B cell (primary cell): Measurements from ENCODE around the gene CCDC18. TPM values are rescaled to one million over a fixed set of nuclear protein-coding genes. Genes with fewer than 3 reads are reported as not detected.
A peak's percentile ranks its signal among the peaks of the same experiment; 100 is the strongest.

Experiments used
- ATAC-seq: fragments of 200-7000 bp; cut with Tn5 transposase; one replicate; pipeline ENCODE4 v1.10.0; 2021; ENCODE audit warnings: low read depth, mild to moderate bottlenecking, moderate number of reproducible peaks, moderate library complexity
- CTCF ChIA-PET: fragments of 350-600 bp; sonication (Branson Sonifier 250); formaldehyde crosslinking; loops from one replicate; lab custom pipeline; 2021; ENCODE audit warnings: antibody characterized with exemption, inconsistent platforms; lab: Charles Lee
- POLR2A ChIA-PET: fragments of 350-600 bp; sonication (Branson Sonifier 250); formaldehyde crosslinking; loops from one replicate; lab custom pipeline; 2021; ENCODE audit warnings: antibody characterized with exemption; lab: Charles Lee
- DNase-seq: peaks from one replicate; pipeline ENCODE4 v3.0.0; 2013
- H2AFZ ChIP-seq: 2 replicates; pipeline ENCODE4 v1.6.1; 2012; ENCODE audit warnings: mild to moderate bottlenecking, low read depth, low read length; ENCODE audit not compliant: insufficient read depth, poor library complexity, severe bottlenecking
- H3K27ac ChIP-seq, 2 donors: 1 replicate in 1 of 2; 2 replicates in 1 of 2; pipeline ENCODE4 v1.5.1; 2012 to 2013; ENCODE audit warnings: low read length in 2 of 2, mild to moderate bottlenecking in 2 of 2, moderate library complexity in 1 of 2
- H3K27me3 ChIP-seq, 4 experiments: fragments of 200-600 bp in 1 of 4; sonication (generic) in 1 of 4; replicated peaks in 1 of 4; 1 replicate in 2 of 4; 2 replicates in 2 of 4; pipeline versions ENCODE4 v1.6.1 to v1.7.0; 2013 to 2016; ENCODE audit warnings: low read length in 3 of 4, mild to moderate bottlenecking in 2 of 4, mixed read lengths in 1 of 4, moderate library complexity in 1 of 4; ENCODE audit not compliant: insufficient read depth in 4 of 4, control insufficient read depth in 3 of 4; ENCODE audit errors: control extremely low read depth in 1 of 4
- H3K36me3 ChIP-seq, 2 experiments: replicated peaks in 1 of 2; 1 replicate in 1 of 2; 2 replicates in 1 of 2; pipeline versions ENCODE4 v1.6.1 to v1.7.1; 2013; ENCODE audit warnings: low read length in 1 of 2; ENCODE audit not compliant: insufficient read depth in 2 of 2, control insufficient read depth in 1 of 2; ENCODE audit errors: control extremely low read depth in 1 of 2, extremely low read depth in 1 of 2
- H3K4me1 ChIP-seq, 2 donors: fragments of 200-600 bp in 1 of 2; sonication (generic) in 1 of 2; 1 replicate in 1 of 2; 2 replicates in 1 of 2; pipeline versions ENCODE4 v1.5.1 to v1.6.1; 2013 to 2017; ENCODE audit warnings: low read length in 2 of 2; ENCODE audit not compliant: control insufficient read depth in 2 of 2, insufficient read depth in 2 of 2
- H3K4me2 ChIP-seq: replicated peaks from 2 replicates; pipeline ENCODE3; 2012; ENCODE audit warnings: mild to moderate bottlenecking, low read depth, low read length; ENCODE audit not compliant: poor library complexity, severe bottlenecking
- H3K4me3 ChIP-seq, 5 experiments: fragments of 200-600 bp in 1 of 5; sonication (generic) in 1 of 5; 1 replicate in 3 of 5; 2 replicates in 2 of 5; pipeline versions ENCODE4 v1.5.1 to v1.7.0; 2011 to 2016; ENCODE audit warnings: low read length in 4 of 5, mild to moderate bottlenecking in 4 of 5, low read depth in 2 of 5, control low read depth in 1 of 5, moderate library complexity in 1 of 5; ENCODE audit not compliant: insufficient read depth in 1 of 5; ENCODE audit errors: control extremely low read depth in 1 of 5, extremely low read depth in 1 of 5
- H3K79me2 ChIP-seq: fragments of 200-600 bp; sonication (generic); one replicate; pipeline ENCODE4 v1.6.0; 2016; ENCODE audit warnings: low read length; ENCODE audit not compliant: control insufficient read depth, insufficient read depth
- H3K9ac ChIP-seq: fragments of 200-600 bp; sonication (generic); 2 replicates; pipeline ENCODE4 v1.6.1; 2017; ENCODE audit warnings: mild to moderate bottlenecking, low read length, moderate library complexity
- H3K9me3 ChIP-seq, 3 donors: one replicate each; pipeline versions ENCODE4 v1.6.1 to v1.7.1; 2013; ENCODE audit warnings: low read length in 2 of 3; ENCODE audit not compliant: control insufficient read depth in 2 of 3, insufficient read depth in 1 of 3; ENCODE audit errors: control extremely low read depth in 1 of 3
- H4K20me1 ChIP-seq: 2 replicates; pipeline ENCODE4 v1.6.0; 2012; ENCODE audit warnings: mild to moderate bottlenecking, low read length; ENCODE audit not compliant: insufficient read depth, control insufficient read depth, poor library complexity, severe bottlenecking
- H3K27ac Mint-ChIP-seq: one replicate; pipeline ENCODE4 v1.8.0; 2021; ENCODE audit warnings: mixed read lengths
- H3K27me3 Mint-ChIP-seq: one replicate; pipeline ENCODE4 v1.8.0; 2021; ENCODE audit warnings: mixed read lengths
- H3K4me1 Mint-ChIP-seq: one replicate; pipeline ENCODE4 v1.8.0; 2021; ENCODE audit warnings: mixed read lengths
- H3K4me3 Mint-ChIP-seq: one replicate; pipeline ENCODE4 v1.8.0; 2021; ENCODE audit warnings: mixed read lengths
- H3K9me3 Mint-ChIP-seq: one replicate; pipeline ENCODE4 v1.8.0; 2022; ENCODE audit warnings: mixed read lengths; ENCODE audit not compliant: insufficient read depth
- CTCF ChIP-seq: fragments of 200-600 bp; IDR thresholded peaks from one replicate; pipeline ENCODE4 v1.8.0; 2022; ENCODE audit warnings: antibody characterized with exemption, mild to moderate bottlenecking
- EZH2 ChIP-seq: IDR thresholded peaks from 2 replicates; pipeline ENCODE4 v1.6.1; 2012; ENCODE audit warnings: borderline replicate concordance, low read depth, mild to moderate bottlenecking, moderate library complexity, low read length; ENCODE audit not compliant: insufficient read depth, poor library complexity, severe bottlenecking
- WGBS: methylation state at CpG from one replicate; pipeline ENCODE4 v1.1.5; 2013; ENCODE audit warnings: missing lambda C conversion rate; ENCODE audit not compliant: insufficient coverage; 5-methylcytosine and 5-hydroxymethylcytosine counted together
- intact Hi-C: fragments of 100-400 bp; cut with micrococcal nuclease; formaldehyde crosslinking; loops from one replicate; pipeline ENCODE4 v1.10.0; 2022
- polyA plus RNA-seq: library from polyadenylated mRNA; depleted of rRNA; stranded (reverse); fragments of >200 nt; gene quantifications from 2 replicates; pipeline ENCODE4 v1.2.3, GENCODE V29; 2012
- total RNA-seq, 2 donors: library from RNA; stranded (reverse); fragments of 120-200 nt in 1 of 2; gene quantifications; 1 replicate in 1 of 2; 2 replicates in 1 of 2; pipeline versions ENCODE4 v1.2.3 to v1.2.4, GENCODE V29; 2013 to 2022

CCDC18 gene
- total and polyA plus RNA-seq, 2 donors (not counting 1 experiment from before 2014, with no cell fraction given) = 7.7 to 16.0 TPM

GRCh38 chr1:93179886-93180722 lies 420 bp upstream of the CCDC18 start, which contains the start of gene TMED5:
TSS of gene TMED5 (minus strand) at chr1:93180413. CDS start at chr1:93180242, 171 bp downstream.
- H3K4me3 Mint-ChIP-seq = peak within 1 kb of the TSS; percentile 90
- H3K9me3 ChIP-seq = no peaks in the 10 kb centered on the region
- peaks cover 34% of the 10 kb centered on the region for H3K4me1 Mint-ChIP-seq
- WGBS = under 1% methylated on average over 76 of the region's 78 CpGs
- ATAC-seq (peak; percentile 85), DNase-seq (peak; percentile 97)
- H2AFZ ChIP-seq = peak within 1 kb of the TSS; percentile 88
- H3K4me1 ChIP-seq = peaks cover 27 to 35% of the 10 kb centered on the region in 2 donors
- H3K36me3 ChIP-seq = no peaks in the 10 kb centered on the region
- TF ChIP-seq EZH2 (no peak), CTCF (peak; percentile 24)
- peak within 1 kb of the TSS; percentile 80 for H3K4me2 ChIP-seq
- peak within 1 kb of the TSS; percentile 89 for H3K9ac ChIP-seq
- POLR2A ChIA-PET = no interaction called here
- intact Hi-C loops = loop anchor here (1.0 to 10.0 kb wide), 9 partner anchors 39 to 1892 kb away; partner anchors contain the start of genes ABCD3, ALG14, DIPK1A and DNTTIP2
- no peaks in the 10 kb centered on the region for H3K9me3 Mint-ChIP-seq
- H3K79me2 ChIP-seq = peaks cover 50% of the 10 kb centered on the region
- peak within 1 kb of the TSS; percentile 95 to 96 for H3K27ac ChIP-seq
- H3K27me3 ChIP-seq = no peaks in the 10 kb centered on the region
- H3K4me3 ChIP-seq = peak within 1 kb of the TSS; percentile 81 to 98 (median 97)
- H3K27me3 Mint-ChIP-seq = no peaks in the 10 kb centered on the region
- H4K20me1 ChIP-seq = peaks cover 39% of the 10 kb centered on the region
- peak within 1 kb of the TSS; percentile 93 for H3K27ac Mint-ChIP-seq
- CTCF ChIA-PET = no interaction called here

DNA sequence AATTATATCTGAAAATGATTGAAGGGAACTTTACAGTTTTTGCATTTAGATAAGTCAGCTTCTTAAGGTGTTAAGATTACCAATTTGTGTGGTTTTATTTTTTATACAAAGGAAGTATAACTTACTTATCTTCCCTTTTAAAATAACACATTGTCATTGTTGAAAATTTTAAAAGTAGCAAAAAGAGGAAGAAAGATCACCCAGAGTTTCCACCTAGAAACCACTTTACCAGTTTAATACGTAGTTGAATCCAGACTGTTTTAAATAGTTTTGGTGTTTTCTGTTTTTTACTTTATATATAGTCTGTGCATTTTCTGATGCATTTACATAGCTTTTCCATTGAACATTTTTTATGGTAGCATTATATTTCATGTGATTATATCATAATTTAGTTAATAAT lies 6.1 kb downstream of the CCDC18 start:
- H3K27me3 Mint-ChIP-seq = no peaks in the 10 kb centered on the region
- DNase-seq (peak; percentile 41), ATAC-seq (peak; percentile 61)
- H3K4me1 Mint-ChIP-seq = peaks cover 41% of the 10 kb centered on the region
- H3K27me3 ChIP-seq = no peaks in the 10 kb centered on the region
- ChIA-PET CTCF (no interaction called here), POLR2A (no interaction called here)
- H3K4me3 ChIP-seq = peak overlapping the region in 1 of 5 experiments; percentile 48
- H3K4me3 Mint-ChIP-seq = no peak overlapping the region
- no peak overlapping the region for H3K27ac Mint-ChIP-seq
- no CpG with 5 or more reads among the region's 1 CpG for WGBS
- peaks cover 0 to 1% of the 10 kb centered on the region in 2 experiments for H3K36me3 ChIP-seq
- H3K9me3 ChIP-seq = no peaks in the 10 kb centered on the region
- H3K4me2 ChIP-seq = peak overlapping the region; percentile 59
- no peaks in the 10 kb centered on the region for H3K9me3 Mint-ChIP-seq
- H3K27ac ChIP-seq = peak overlapping the region in 1 of 2 donors; percentile 66
- peaks cover 15 to 33% of the 10 kb centered on the region in 2 donors for H3K4me1 ChIP-seq
- TF ChIP-seq EZH2 (no peak), CTCF (no peak)
- intact Hi-C loops = loop anchor here (10.0 kb wide), 1 partner anchor 688 kb away; the partner anchor contains the start of gene DNTTIP2
- H4K20me1 ChIP-seq = no peaks in the 10 kb centered on the region
- peak overlapping the region; percentile 25 for H3K9ac ChIP-seq
- peaks cover 40% of the 10 kb centered on the region for H3K79me2 ChIP-seq
- no peak overlapping the region for H2AFZ ChIP-seq
